Upper lobe of right lung (tissue), 1 donor: ENCODE data around the gene FAM89B. TPM values are rescaled to one million over a fixed set of nuclear protein-coding genes. Genes with fewer than 3 reads are reported as not detected.

Experiments used
- ATAC-seq: fragments of 200-7000 bp; cut with Tn5 transposase; one replicate; pipeline ENCODE4 v1.9.1; 2020; ENCODE audit warnings: mild to moderate bottlenecking, moderate library complexity
- DNase-seq: peaks from one replicate; pipeline ENCODE4 v3.0.0-alpha.2; 2020
- H3K27ac ChIP-seq: fragments of 200-600 bp; one replicate; pipeline ENCODE4 v1.8.0; 2022
- H3K27me3 ChIP-seq: fragments of 200-600 bp; one replicate; pipeline ENCODE4 v1.8.0; 2022; ENCODE audit warnings: mild to moderate bottlenecking
- H3K36me3 ChIP-seq: fragments of 200-600 bp; one replicate; pipeline ENCODE4 v1.8.0; 2022
- H3K4me1 ChIP-seq: fragments of 200-600 bp; one replicate; pipeline ENCODE4 v1.8.0; 2022
- H3K4me3 ChIP-seq: fragments of 200-600 bp; one replicate; pipeline ENCODE4 v1.8.0; 2022; ENCODE audit warnings: mild to moderate bottlenecking
- H3K9me3 ChIP-seq: fragments of 200-600 bp; one replicate; pipeline ENCODE4 v1.8.0; 2022
- intact Hi-C: fragments of 100-400 bp; cut with DNase I; formaldehyde crosslinking; loops from one replicate; pipeline ENCODE4 v1.11.0; 2022
- total RNA-seq: library from RNA; stranded (reverse); fragmentation: NEBNext Ultra II Directional; extraction: Animal tissue kit (Norgen Biotek cat#: 25700); gene quantifications from one replicate; pipeline ENCODE4 v1.2.1, GENCODE V29; 2021
- TF ChIP-seq, protein P1 (sequence below): fragments of 200-600 bp; IDR thresholded peaks from one replicate; pipeline ENCODE4 v1.8.0; 2022; ENCODE audit warnings: antibody characterized with exemption
- donor health status: DM: no; HTN: yes; CAD: no; lungs with severe emphysema.

The FAM89B gene
- total RNA-seq, 1 donor from 2014 or later: 44.1 TPM

DNA sequence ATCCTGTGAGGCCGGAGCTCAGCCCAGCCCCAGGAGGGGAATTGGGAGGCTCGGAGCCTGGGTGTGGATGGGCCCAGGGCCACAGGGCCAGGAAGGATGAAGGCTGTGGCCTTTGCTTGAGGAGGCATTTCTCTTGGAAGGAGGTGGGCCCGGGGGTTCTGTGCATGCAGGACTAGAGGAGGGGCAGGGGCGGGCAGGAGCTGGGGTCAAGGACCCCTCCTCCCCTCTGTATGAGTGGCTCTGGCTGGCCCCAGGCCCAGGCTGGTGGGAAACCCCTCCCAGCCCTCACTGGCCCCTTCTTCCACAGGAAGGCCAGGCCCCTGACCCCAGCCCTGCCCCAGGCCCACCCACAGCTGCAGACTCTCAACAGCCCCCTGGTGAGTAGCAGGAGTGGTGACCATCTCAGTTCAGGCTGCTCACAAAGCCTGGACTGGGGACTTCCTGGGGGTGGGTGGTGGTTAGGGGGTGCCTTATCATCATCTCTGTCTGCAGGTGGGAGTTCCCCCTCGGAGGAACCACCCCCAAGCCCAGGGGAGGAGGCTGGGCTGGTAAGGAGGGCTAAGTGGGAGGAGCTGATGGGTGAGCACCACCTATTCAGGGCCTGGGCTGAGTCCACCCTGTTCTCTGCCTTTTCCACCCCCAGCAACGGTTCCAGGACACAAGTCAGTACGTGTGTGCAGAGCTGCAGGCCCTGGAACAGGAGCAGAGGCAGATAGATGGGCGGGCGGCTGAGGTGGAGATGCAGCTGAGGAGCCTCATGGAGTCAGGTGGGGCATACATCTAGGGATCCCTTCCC lies 17.3 kb downstream of the FAM89B start:
- ATAC-seq: no peak
- H3K9me3 ChIP-seq: no peaks in the 10 kb centered on the region
- H3K36me3 ChIP-seq: peaks cover 26% of the 10 kb centered on the region
- H3K4me1 ChIP-seq: peaks cover 18% of the 10 kb centered on the region
- no peak overlapping the region for H3K27ac ChIP-seq
- no peak for DNase-seq
- H3K4me3 ChIP-seq: no peak overlapping the region
- H3K27me3 ChIP-seq: no peaks in the 10 kb centered on the region
- TF ChIP-seq, protein P1, sequence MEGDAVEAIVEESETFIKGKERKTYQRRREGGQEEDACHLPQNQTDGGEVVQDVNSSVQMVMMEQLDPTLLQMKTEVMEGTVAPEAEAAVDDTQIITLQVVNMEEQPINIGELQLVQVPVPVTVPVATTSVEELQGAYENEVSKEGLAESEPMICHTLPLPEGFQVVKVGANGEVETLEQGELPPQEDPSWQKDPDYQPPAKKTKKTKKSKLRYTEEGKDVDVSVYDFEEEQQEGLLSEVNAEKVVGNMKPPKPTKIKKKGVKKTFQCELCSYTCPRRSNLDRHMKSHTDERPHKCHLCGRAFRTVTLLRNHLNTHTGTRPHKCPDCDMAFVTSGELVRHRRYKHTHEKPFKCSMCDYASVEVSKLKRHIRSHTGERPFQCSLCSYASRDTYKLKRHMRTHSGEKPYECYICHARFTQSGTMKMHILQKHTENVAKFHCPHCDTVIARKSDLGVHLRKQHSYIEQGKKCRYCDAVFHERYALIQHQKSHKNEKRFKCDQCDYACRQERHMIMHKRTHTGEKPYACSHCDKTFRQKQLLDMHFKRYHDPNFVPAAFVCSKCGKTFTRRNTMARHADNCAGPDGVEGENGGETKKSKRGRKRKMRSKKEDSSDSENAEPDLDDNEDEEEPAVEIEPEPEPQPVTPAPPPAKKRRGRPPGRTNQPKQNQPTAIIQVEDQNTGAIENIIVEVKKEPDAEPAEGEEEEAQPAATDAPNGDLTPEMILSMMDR: no peak
- intact Hi-C loops: no loop called here

DNA sequence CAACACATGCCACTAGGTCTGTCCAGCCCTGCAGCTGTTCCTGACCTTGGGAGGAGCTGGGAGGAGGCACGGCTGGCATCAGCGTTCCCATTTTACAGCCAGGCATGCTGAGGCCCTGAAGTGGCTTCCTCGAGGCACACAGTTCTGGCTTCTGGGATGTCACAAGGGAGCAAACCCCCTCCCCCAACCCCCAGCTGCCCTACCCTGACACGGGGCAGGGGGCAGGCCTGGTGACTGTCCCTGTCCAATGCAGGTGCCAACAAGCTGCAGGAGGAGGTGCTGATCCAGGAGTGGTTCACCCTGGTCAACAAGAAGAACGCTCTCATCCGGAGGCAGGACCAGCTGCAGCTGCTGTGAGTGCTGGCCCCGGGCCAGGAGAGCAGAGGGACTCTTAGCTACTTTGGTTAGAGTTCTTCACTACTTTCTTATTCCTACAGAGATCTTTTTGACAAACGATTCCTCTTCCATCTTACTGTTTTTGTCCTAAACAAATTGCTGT lies 18.0 kb downstream of the FAM89B start:
- Histone ChIP-seq H3K4me3 (no peak overlapping the region), H3K4me1 (peaks cover 18% of the 10 kb centered on the region), H3K9me3 (no peaks in the 10 kb centered on the region), H3K36me3 (peaks cover 26% of the 10 kb centered on the region), H3K27ac (no peak overlapping the region), H3K27me3 (no peaks in the 10 kb centered on the region)
- intact Hi-C loops: no loop called here
- ATAC-seq: no peak
- TF ChIP-seq, protein P1: no peak
- DNase-seq: no peak

DNA sequence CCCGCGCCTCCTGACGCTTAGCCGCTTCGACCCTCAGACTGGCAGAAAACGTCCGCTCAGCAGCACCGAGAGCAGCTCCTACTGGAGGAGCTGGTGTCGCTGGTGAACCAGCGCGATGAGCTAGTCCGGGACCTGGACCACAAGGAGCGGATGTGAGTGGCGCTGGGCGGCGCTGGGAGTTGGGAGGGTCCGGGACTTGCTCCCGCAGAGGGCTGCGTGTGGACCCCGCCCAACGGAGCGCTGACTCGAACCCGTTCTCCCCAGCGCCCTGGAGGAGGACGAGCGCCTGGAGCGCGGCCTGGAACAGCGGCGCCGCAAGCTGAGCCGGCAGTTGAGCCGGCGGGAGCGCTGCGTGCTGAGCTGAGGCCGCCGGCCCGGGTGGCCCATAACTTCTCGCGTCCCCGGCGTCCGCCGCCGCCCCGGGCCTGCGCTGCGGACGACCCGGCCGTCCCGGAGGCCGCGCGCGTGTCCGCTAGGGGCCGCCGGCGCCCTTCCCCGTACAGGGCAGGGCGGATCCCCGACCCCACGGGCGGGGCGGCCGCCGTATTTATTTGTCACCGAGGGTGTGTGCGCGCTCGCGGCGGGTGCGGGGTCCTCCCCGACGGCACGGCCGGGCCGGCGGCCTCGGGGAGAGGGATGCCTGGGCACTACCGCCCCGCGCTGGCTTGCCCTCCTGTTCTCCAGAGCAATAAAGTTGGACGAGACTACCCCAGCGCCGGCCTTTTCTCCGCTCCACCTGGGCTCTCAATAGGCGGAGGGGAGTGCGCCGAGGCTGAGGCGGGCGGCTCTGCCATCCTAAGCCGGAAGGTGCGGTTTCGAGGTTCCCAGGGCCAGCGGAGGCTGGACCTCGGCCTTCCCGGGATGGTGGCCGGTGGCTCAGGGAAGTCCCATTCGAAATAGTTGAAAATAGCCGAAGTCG lies 19.9 kb downstream of the FAM89B start:
- peak; percentile 69 for DNase-seq
- intact Hi-C loops: no loop called here
- no peaks in the 10 kb centered on the region for H3K9me3 ChIP-seq
- peaks cover 27% of the 10 kb centered on the region for H3K36me3 ChIP-seq
- peaks cover 13% of the 10 kb centered on the region for H3K4me1 ChIP-seq
- ATAC-seq: peak; percentile 23
- H3K4me3 ChIP-seq: no peak overlapping the region
- no peaks in the 10 kb centered on the region for H3K27me3 ChIP-seq
- TF ChIP-seq, protein P1: no peak
- no peak overlapping the region for H3K27ac ChIP-seq

DNA sequence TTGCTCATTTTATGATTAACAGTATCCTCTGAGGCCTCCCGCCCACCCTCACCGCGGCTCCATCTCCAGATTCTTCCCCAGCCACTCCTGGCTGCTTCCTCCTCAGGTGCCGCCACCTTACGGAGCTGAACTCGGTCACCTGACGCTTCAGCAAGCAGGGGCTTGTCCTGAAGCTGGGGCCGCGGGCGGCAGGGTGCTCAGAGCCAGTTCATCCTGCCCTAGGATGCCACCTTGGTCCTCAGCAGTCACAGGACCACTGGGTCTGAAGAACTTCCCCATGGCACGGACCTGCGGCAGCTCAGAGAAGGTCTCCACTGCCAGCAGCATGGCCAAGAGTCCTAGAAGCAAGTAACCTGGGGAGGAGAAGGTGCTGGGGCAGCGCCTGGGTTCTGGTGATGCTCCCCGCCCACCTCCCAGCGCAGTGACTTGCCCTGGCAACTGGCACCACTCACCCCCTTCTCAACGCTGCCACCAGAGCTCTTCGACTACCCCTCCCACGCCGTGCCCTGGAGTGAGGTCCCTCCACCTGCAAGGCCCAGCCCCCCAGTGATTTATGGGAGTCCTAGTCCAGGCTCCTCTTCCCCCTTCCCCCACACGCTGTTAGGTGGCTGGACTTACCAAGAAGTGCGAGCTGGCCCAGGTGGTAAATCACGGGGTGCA lies 20.6 kb downstream of the FAM89B start:
- Histone ChIP-seq H3K4me3 (no peak overlapping the region), H3K36me3 (peaks cover 35% of the 10 kb centered on the region), H3K9me3 (no peaks in the 10 kb centered on the region), H3K27ac (no peak overlapping the region), H3K4me1 (peaks cover 6% of the 10 kb centered on the region), H3K27me3 (no peaks in the 10 kb centered on the region)
- DNase-seq (no peak), ATAC-seq (no peak)
- intact Hi-C loops: no loop called here
- TF ChIP-seq, protein P1: no peak

DNA sequence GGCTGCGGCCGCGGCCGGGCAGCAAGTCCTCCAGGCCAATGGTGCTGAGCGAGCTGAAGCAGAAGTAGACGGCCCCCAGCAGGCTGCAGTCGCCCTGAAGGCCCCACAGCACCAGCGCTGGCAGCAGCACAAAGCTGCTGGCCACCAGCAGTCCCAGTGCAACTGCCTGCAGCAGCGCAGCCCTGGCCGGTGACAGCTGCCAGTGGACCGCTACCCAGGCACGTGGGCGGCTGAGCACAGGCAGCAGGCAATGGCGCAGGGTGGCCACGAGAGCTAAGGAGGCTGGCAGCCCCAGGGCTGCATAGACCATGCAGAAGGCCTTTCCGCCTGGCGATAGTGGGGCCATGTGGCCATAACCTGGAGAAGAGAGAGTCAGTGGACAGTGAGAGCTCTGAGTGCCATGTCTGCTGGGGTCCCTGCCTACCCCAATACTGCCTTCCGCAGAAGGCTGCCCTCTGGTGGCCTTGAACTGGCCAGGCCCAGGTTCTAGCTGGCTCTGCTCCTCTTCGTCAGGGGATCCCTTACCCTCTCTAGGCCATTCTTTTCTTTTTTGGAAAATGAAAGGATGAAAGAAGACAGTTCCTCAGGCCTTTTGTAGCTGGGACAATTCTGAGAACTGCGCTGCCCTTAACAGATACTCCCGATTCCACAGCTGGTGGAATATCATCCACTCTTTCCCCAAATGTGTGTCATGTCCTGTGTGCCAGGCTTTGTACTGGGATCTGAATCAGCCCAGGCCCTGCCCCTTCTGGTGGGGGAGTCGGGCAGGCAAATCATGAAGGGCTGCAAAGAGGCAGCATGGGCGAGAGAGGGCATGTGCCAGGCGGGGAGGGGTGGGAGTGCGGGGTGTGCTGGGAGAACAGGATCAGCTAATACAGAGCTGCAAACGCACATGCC lies 21.4 kb downstream of the FAM89B start:
- H3K27me3 ChIP-seq: no peaks in the 10 kb centered on the region
- H3K27ac ChIP-seq: no peak overlapping the region
- ATAC-seq (peak; percentile 48), DNase-seq (no peak)
- H3K9me3 ChIP-seq: no peaks in the 10 kb centered on the region
- H3K4me1 ChIP-seq: no peaks in the 10 kb centered on the region
- H3K4me3 ChIP-seq: no peak overlapping the region
- TF ChIP-seq, protein P1: peak; percentile 67
- intact Hi-C loops: no loop called here
- H3K36me3 ChIP-seq: peaks cover 43% of the 10 kb centered on the region
